Measurements from ENCODE around the gene STAT2.
"Not testable (repeated sequence)": the region's sequence is repeated elsewhere in the genome, so short reads cannot be mapped to it uniquely, and the experiment has no call there.

The STAT2 gene

GRCh38 chr12:56324206-56324605, 35.7 kb downstream of the STAT2 start:
- H3K4me1 ChIP-seq (ENCODE audit: low read length) = no peaks in the 10 kb centered on the region
- H3K27ac ChIP-seq (ENCODE audit: low read length) = no peak overlapping the region
- H2AFZ ChIP-seq (ENCODE audit: low read length) = no peak overlapping the region
- no peak for DNase-seq
- H3F3A ChIP-seq (ENCODE audit: insufficient read depth, low read length) = no peaks in the 10 kb centered on the region
- H3K9ac ChIP-seq (ENCODE audit: low read length) = no peak overlapping the region
- TF ChIP-seq EZH2 (optimal IDR thresholded peaks at IDR 0.05; ENCODE audit: low read depth, low read length) (no peak), CTCF (IDR thresholded peaks at IDR 0.05; ENCODE audit: low read length) (no peak), EZH2phosphoT487 (IDR thresholded peaks at IDR 0.05; ENCODE audit: low read length) (no peak)
- no peaks in the 10 kb centered on the region for H4K20me1 ChIP-seq (ENCODE audit: insufficient read depth, low read length)
- H3K27me3 ChIP-seq (replicated peaks; ENCODE audit: insufficient read depth, low read length) = no peaks in the 10 kb centered on the region
- no peaks in the 10 kb centered on the region for H3K79me2 ChIP-seq (ENCODE audit: low read length)
- no peaks in the 10 kb centered on the region for H3K9me2 ChIP-seq (replicated peaks; ENCODE audit: insufficient read depth, low read length)
- H3K9me3 ChIP-seq (replicated peaks; ENCODE audit: insufficient read depth, low read length) = no peaks in the 10 kb centered on the region
- H3K4me2 ChIP-seq (ENCODE audit: low read depth, low read length) = no peak overlapping the region
- no peak overlapping the region for H3K4me3 ChIP-seq (ENCODE audit: low read length)
- no peaks in the 10 kb centered on the region for H3K36me3 ChIP-seq (replicated peaks; ENCODE audit: insufficient read depth, low read length)

- not testable (repeated sequence) for H3K36me3 ChIP-seq (replicated peaks; ENCODE audit: insufficient read depth, low read length); H2AFZ ChIP-seq (ENCODE audit: low read length); DNase-seq; H3K79me2 ChIP-seq (ENCODE audit: low read length); H3K9ac ChIP-seq (ENCODE audit: low read length); H4K20me1 ChIP-seq (ENCODE audit: insufficient read depth, low read length); H3K4me3 ChIP-seq (ENCODE audit: low read length); H3K9me3 ChIP-seq (replicated peaks; ENCODE audit: insufficient read depth, low read length); H3K4me2 ChIP-seq (ENCODE audit: low read depth, low read length); H3K4me1 ChIP-seq (ENCODE audit: low read length); H3K27me3 ChIP-seq (replicated peaks; ENCODE audit: insufficient read depth, low read length); H3K27ac ChIP-seq (ENCODE audit: low read length); H3F3A ChIP-seq (ENCODE audit: insufficient read depth, low read length); H3K9me2 ChIP-seq (replicated peaks; ENCODE audit: insufficient read depth, low read length)
Measured at GRCh38 chr12:56321610-56322009, 38.3 kb downstream of the STAT2 start.

GRCh38 chr12:56321027-56321426, 38.9 kb downstream of the STAT2 start:
- Histone ChIP-seq H3K9me2 (replicated peaks; ENCODE audit: insufficient read depth, low read length) (no peaks in the 10 kb centered on the region), H3K79me2 (ENCODE audit: low read length) (no peaks in the 10 kb centered on the region), H3K4me3 (ENCODE audit: low read length) (no peak overlapping the region), H3K9me3 (replicated peaks; ENCODE audit: insufficient read depth, low read length) (no peaks in the 10 kb centered on the region), H3K4me1 (ENCODE audit: low read length) (peaks cover 6% of the 10 kb centered on the region; the same call in 1 of the 2 replicates), H2AFZ (ENCODE audit: low read length) (no peak overlapping the region), H3K27ac (ENCODE audit: low read length) (no peak overlapping the region), H3F3A (ENCODE audit: insufficient read depth, low read length) (peaks cover 4% of the 10 kb centered on the region; the same call in 1 of the 2 replicates), H3K27me3 (replicated peaks; ENCODE audit: insufficient read depth, low read length) (no peaks in the 10 kb centered on the region), H3K9ac (ENCODE audit: low read length) (no peak overlapping the region), H3K36me3 (replicated peaks; ENCODE audit: insufficient read depth, low read length) (no peaks in the 10 kb centered on the region), H4K20me1 (ENCODE audit: insufficient read depth, low read length) (no peaks in the 10 kb centered on the region), H3K4me2 (ENCODE audit: low read depth, low read length) (no peak overlapping the region)
- TF ChIP-seq CTCF (IDR thresholded peaks at IDR 0.05; ENCODE audit: low read length) (no peak), EZH2 (optimal IDR thresholded peaks at IDR 0.05; ENCODE audit: low read depth, low read length) (no peak), EZH2phosphoT487 (IDR thresholded peaks at IDR 0.05; ENCODE audit: low read length) (no peak)
- DNase-seq = no peak

- H4K20me1 ChIP-seq (ENCODE audit: insufficient read depth, low read length) = no peaks in the 10 kb centered on the region
- peaks cover 18% of the 10 kb centered on the region for H3K79me2 ChIP-seq (ENCODE audit: low read length)
- H3K4me2 ChIP-seq (ENCODE audit: low read depth, low read length) = no peak overlapping the region
- H3F3A ChIP-seq (ENCODE audit: insufficient read depth, low read length) = peaks cover 4% of the 10 kb centered on the region; the same call in 1 of the 2 replicates
- peaks cover 12% of the 10 kb centered on the region for H3K4me1 ChIP-seq (ENCODE audit: low read length)
- TF ChIP-seq EZH2phosphoT487 (IDR thresholded peaks at IDR 0.05; ENCODE audit: low read length) (no peak), CTCF (IDR thresholded peaks at IDR 0.05; ENCODE audit: low read length) (peak; percentile 14; the same call in 1 of the 2 replicates)
- H2AFZ ChIP-seq (ENCODE audit: low read length) = no peak overlapping the region
- no peak overlapping the region for H3K4me3 ChIP-seq (ENCODE audit: low read length)
- H3K9ac ChIP-seq (ENCODE audit: low read length) = no peak overlapping the region
- no peak overlapping the region for H3K27ac ChIP-seq (ENCODE audit: low read length)
- no peak for DNase-seq
- no peaks in the 10 kb centered on the region for H3K27me3 ChIP-seq (replicated peaks; ENCODE audit: insufficient read depth, low read length)
- no peaks in the 10 kb centered on the region for H3K36me3 ChIP-seq (replicated peaks; ENCODE audit: insufficient read depth, low read length)
- no peaks in the 10 kb centered on the region for H3K9me2 ChIP-seq (replicated peaks; ENCODE audit: insufficient read depth, low read length)
- no peaks in the 10 kb centered on the region for H3K9me3 ChIP-seq (replicated peaks; ENCODE audit: insufficient read depth, low read length)
Measured at GRCh38 chr12:56317675-56318074, 42.2 kb downstream of the STAT2 start.
